SK-N-SH treated with all-trans-retinoic acid at 6 μM for 48 hours (cell line): ENCODE results near the gene EIF1AX.

Experiments
- ATAC-seq: fragments of 200-7000 bp; cut with Tn5 transposase; 3 replicates; pipeline ENCODE4 v1.9.1; 2020; ENCODE audit warnings: mild to moderate bottlenecking, moderate library complexity
- ARNTL ChIP-seq: fragments of 450-650 bp; formaldehyde crosslinking; IDR thresholded peaks from 2 replicates; pipeline ENCODE4 v1.5.0; 2020; ENCODE audit warnings: low read depth, mild to moderate bottlenecking, moderate library complexity, borderline replicate concordance
- BACH2 ChIP-seq: fragments of 250-450 bp; sonication (Bioruptor Pico); IDR thresholded peaks from 2 replicates; pipeline ENCODE4 v1.9.0; 2021; ENCODE audit warnings: mild to moderate bottlenecking, borderline replicate concordance
- CSDC2 ChIP-seq: fragments of 250-450 bp; sonication (Bioruptor Pico); IDR thresholded peaks from 2 replicates; pipeline ENCODE4 v1.5.0; 2020; ENCODE audit warnings: mild to moderate bottlenecking, moderate library complexity
- ESRRG ChIP-seq: fragments of 250-450 bp; sonication (Bioruptor Pico); IDR thresholded peaks from 2 replicates; pipeline ENCODE4 v1.6.1; 2021; ENCODE audit warnings: mild to moderate bottlenecking
- GLIS3 ChIP-seq: fragments of 250-450 bp; sonication (Bioruptor Pico); IDR thresholded peaks from 2 replicates; pipeline ENCODE4 v1.5.0; 2020; ENCODE audit warnings: mild to moderate bottlenecking, moderate library complexity
- ISL1 ChIP-seq: fragments of 250-450 bp; sonication (Bioruptor Pico); IDR thresholded peaks from 2 replicates; pipeline ENCODE4 v2.1.2; 2022; ENCODE audit warnings: mild to moderate bottlenecking, moderate library complexity
- OSR1 ChIP-seq: fragments of 250-450 bp; sonication (Bioruptor Pico); IDR thresholded peaks from 2 replicates; pipeline ENCODE4 v1.8.0; 2022; ENCODE audit warnings: moderate library complexity, mild to moderate bottlenecking, inconsistent platforms
- POU6F1 ChIP-seq: fragments of 250-450 bp; sonication (Bioruptor Pico); IDR thresholded peaks from 2 replicates; pipeline ENCODE4 v1.8.0; 2021; ENCODE audit warnings: low read depth, mild to moderate bottlenecking, moderate library complexity, borderline replicate concordance
- PPARA ChIP-seq: fragments of 250-450 bp; sonication (Bioruptor Pico); IDR thresholded peaks from 2 replicates; pipeline ENCODE4 v1.5.0; 2020; ENCODE audit warnings: mild to moderate bottlenecking, borderline replicate concordance
- RARB ChIP-seq: fragments of 250-450 bp; sonication (Bioruptor Pico); IDR thresholded peaks from 2 replicates; pipeline ENCODE4 v1.8.0; 2021; ENCODE audit warnings: mild to moderate bottlenecking, moderate library complexity
- SNAI2 ChIP-seq: fragments of 250-450 bp; sonication (Bioruptor Pico); IDR thresholded peaks from 2 replicates; pipeline ENCODE4 v1.5.0; 2020; ENCODE audit warnings: mild to moderate bottlenecking, moderate library complexity
- TCF4 ChIP-seq: fragments of 250-450 bp; sonication (Bioruptor Pico); IDR thresholded peaks from 2 replicates; pipeline ENCODE4 v1.8.0; 2021; ENCODE audit warnings: mild to moderate bottlenecking, moderate library complexity, borderline replicate concordance
- TOX ChIP-seq: fragments of 250-450 bp; sonication (Bioruptor Pico); IDR thresholded peaks from 2 replicates; pipeline ENCODE4 v1.8.0; 2021; ENCODE audit warnings: mild to moderate bottlenecking, moderate library complexity, borderline replicate concordance
- TSHZ2 ChIP-seq: fragments of 250-450 bp; sonication (Bioruptor Pico); IDR thresholded peaks from 2 replicates; pipeline ENCODE4 v1.5.0; 2020; ENCODE audit warnings: mild to moderate bottlenecking, moderate library complexity
- ZC3H10 ChIP-seq: fragments of 250-450 bp; sonication (Bioruptor Pico); IDR thresholded peaks from 2 replicates; pipeline ENCODE4 v1.5.1; 2021; ENCODE audit warnings: mild to moderate bottlenecking, moderate library complexity
- ZFP3 ChIP-seq: fragments of 250-450 bp; sonication (Bioruptor Pico); IDR thresholded peaks from 2 replicates; pipeline ENCODE4 v1.5.0; 2020; ENCODE audit warnings: mild to moderate bottlenecking, moderate library complexity
- ZFP30 ChIP-seq: fragments of 450-650 bp; formaldehyde crosslinking; IDR thresholded peaks from 2 replicates; pipeline ENCODE4 v1.5.0; 2022; ENCODE audit warnings: mild to moderate bottlenecking, moderate library complexity
- ZNF70 ChIP-seq: fragments of 450-650 bp; formaldehyde crosslinking; IDR thresholded peaks from 2 replicates; pipeline ENCODE4 v1.5.0; 2020; ENCODE audit warnings: mild to moderate bottlenecking, moderate library complexity
- ZNF8 ChIP-seq: fragments of 450-650 bp; formaldehyde crosslinking; IDR thresholded peaks from 2 replicates; pipeline ENCODE4 v1.5.0; 2020; ENCODE audit warnings: mild to moderate bottlenecking, moderate library complexity
- TF ChIP-seq, protein P1 (sequence below): fragments of 250-450 bp; sonication (Bioruptor Pico); IDR thresholded peaks from 2 replicates; pipeline ENCODE4 v1.8.0; 2020; ENCODE audit warnings: mild to moderate bottlenecking, moderate library complexity, borderline replicate concordance
- TF ChIP-seq, protein P2 (sequence below): fragments of 250-450 bp; sonication (Bioruptor Pico); IDR thresholded peaks from 2 replicates; pipeline ENCODE4 v1.5.1; 2020; ENCODE audit warnings: low read depth, mild to moderate bottlenecking, moderate library complexity
- TF ChIP-seq, protein P3 (sequence below): fragments of 250-450 bp; sonication (Bioruptor Pico); IDR thresholded peaks from 2 replicates; pipeline ENCODE4 v1.5.1; 2021; ENCODE audit warnings: mild to moderate bottlenecking, moderate library complexity

The EIF1AX gene

DNA sequence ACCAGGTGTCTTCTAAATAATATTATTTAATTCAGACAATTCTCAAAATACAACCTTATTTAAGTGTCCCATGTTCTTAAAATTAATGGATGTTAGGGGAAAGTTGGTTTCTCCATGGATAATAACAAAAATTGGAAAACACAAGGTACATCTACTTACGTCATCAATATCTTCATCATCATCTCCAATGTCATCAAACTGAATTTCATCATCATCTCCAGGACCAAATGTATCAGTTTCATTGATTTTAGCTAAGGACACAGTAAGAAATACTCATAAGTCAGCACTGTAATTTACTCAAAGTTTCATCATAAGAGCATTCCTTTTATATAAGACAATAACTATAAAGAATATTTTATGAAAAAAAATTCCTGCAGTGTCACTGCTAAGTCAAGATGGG lies 11.3 kb downstream of the EIF1AX start:
- no peak for ATAC-seq

GRCh38 chrX:20129547-20129946 lies 12.1 kb downstream of the EIF1AX start:
- no peak for ATAC-seq
- TF ChIP-seq, protein P1, sequence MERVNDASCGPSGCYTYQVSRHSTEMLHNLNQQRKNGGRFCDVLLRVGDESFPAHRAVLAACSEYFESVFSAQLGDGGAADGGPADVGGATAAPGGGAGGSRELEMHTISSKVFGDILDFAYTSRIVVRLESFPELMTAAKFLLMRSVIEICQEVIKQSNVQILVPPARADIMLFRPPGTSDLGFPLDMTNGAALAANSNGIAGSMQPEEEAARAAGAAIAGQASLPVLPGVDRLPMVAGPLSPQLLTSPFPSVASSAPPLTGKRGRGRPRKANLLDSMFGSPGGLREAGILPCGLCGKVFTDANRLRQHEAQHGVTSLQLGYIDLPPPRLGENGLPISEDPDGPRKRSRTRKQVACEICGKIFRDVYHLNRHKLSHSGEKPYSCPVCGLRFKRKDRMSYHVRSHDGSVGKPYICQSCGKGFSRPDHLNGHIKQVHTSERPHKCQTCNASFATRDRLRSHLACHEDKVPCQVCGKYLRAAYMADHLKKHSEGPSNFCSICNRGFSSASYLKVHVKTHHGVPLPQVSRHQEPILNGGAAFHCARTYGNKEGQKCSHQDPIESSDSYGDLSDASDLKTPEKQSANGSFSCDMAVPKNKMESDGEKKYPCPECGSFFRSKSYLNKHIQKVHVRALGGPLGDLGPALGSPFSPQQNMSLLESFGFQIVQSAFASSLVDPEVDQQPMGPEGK (CRISPR knock-in tag), result no peak
- TF ChIP-seq ZFP3 (CRISPR knock-in tag) (no peak), ZNF8 (CRISPR knock-in tag) (no peak), ZFP30 (CRISPR knock-in tag) (no peak), ESRRG (no peak), TOX (CRISPR knock-in tag) (no peak), TSHZ2 (CRISPR knock-in tag) (no peak), POU6F1 (no peak), BACH2 (CRISPR knock-in tag) (no peak), ZC3H10 (CRISPR knock-in tag) (no peak), ZNF70 (CRISPR knock-in tag) (no peak), PPARA (no peak), ARNTL (CRISPR knock-in tag) (no peak), ISL1 (CRISPR knock-in tag) (no peak), CSDC2 (CRISPR knock-in tag) (no peak), TCF4 (CRISPR knock-in tag) (no peak)
- TF ChIP-seq, protein P2, sequence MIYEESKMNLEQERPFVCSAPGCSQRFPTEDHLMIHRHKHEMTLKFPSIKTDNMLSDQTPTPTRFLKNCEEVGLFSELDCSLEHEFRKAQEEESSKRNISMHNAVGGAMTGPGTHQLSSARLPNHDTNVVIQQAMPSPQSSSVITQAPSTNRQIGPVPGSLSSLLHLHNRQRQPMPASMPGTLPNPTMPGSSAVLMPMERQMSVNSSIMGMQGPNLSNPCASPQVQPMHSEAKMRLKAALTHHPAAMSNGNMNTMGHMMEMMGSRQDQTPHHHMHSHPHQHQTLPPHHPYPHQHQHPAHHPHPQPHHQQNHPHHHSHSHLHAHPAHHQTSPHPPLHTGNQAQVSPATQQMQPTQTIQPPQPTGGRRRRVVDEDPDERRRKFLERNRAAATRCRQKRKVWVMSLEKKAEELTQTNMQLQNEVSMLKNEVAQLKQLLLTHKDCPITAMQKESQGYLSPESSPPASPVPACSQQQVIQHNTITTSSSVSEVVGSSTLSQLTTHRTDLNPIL (CRISPR knock-in tag), result no peak
- TF ChIP-seq, protein P3, sequence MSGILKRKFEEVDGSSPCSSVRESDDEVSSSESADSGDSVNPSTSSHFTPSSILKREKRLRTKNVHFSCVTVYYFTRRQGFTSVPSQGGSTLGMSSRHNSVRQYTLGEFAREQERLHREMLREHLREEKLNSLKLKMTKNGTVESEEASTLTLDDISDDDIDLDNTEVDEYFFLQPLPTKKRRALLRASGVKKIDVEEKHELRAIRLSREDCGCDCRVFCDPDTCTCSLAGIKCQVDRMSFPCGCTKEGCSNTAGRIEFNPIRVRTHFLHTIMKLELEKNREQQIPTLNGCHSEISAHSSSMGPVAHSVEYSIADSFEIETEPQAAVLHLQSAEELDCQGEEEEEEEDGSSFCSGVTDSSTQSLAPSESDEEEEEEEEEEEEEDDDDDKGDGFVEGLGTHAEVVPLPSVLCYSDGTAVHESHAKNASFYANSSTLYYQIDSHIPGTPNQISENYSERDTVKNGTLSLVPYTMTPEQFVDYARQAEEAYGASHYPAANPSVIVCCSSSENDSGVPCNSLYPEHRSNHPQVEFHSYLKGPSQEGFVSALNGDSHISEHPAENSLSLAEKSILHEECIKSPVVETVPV (CRISPR knock-in tag), result no peak

More for the DNA sequence above, 11.3 kb downstream of the EIF1AX start:
- no peak for TF ChIP-seq ZNF70 (CRISPR knock-in tag)
- TF ChIP-seq ZC3H10 (CRISPR knock-in tag), result no peak
- TF ChIP-seq SNAI2 (CRISPR knock-in tag), result no peak
- TF ChIP-seq OSR1 (CRISPR knock-in tag), result no peak
- no peak for TF ChIP-seq BACH2 (CRISPR knock-in tag)
- no peak for TF ChIP-seq POU6F1
- TF ChIP-seq TCF4 (CRISPR knock-in tag), result no peak
- no peak for TF ChIP-seq TOX (CRISPR knock-in tag)
- no peak for TF ChIP-seq ZNF8 (CRISPR knock-in tag)
- TF ChIP-seq, protein P1 (CRISPR knock-in tag), result no peak
- no peak for TF ChIP-seq ISL1 (CRISPR knock-in tag)
- no peak for TF ChIP-seq GLIS3
- TF ChIP-seq RARB (CRISPR knock-in tag), result no peak
- TF ChIP-seq, all 23 proteins: peak for 0
